Muscle layer of colon (tissue), 2 donors: ENCODE measurements around the gene TMEM127.
A peak's percentile ranks its signal among the peaks of the same experiment; 100 is the strongest.
"Not testable (repeated sequence)": the region's sequence is repeated elsewhere in the genome, so short reads cannot be mapped to it uniquely, and the experiment has no call there.

Experiments used
- H3K27ac ChIP-seq: one replicate; pipeline ENCODE4 v1.7.0; 2013; ENCODE audit warnings: low read depth, mild to moderate bottlenecking, low read length, moderate library complexity
- H3K27me3 ChIP-seq, 2 donors: one replicate each; pipeline ENCODE4 v1.7.0; 2013; ENCODE audit warnings: low read length in 2 of 2, mild to moderate bottlenecking in 2 of 2; ENCODE audit not compliant: insufficient read depth in 2 of 2, control insufficient read depth in 1 of 2
- H3K36me3 ChIP-seq: one replicate; pipeline ENCODE4 v1.7.0; 2013; ENCODE audit warnings: mild to moderate bottlenecking, low read length; ENCODE audit not compliant: insufficient read depth
- H3K4me1 ChIP-seq: one replicate; pipeline ENCODE4 v1.7.0; 2013; ENCODE audit warnings: mild to moderate bottlenecking, low read length; ENCODE audit not compliant: insufficient read depth
- H3K4me3 ChIP-seq, 2 donors: one replicate each; pipeline ENCODE4 v1.7.0; 2013; ENCODE audit warnings: low read length in 2 of 2, low read depth in 1 of 2, mild to moderate bottlenecking in 1 of 2, moderate library complexity in 1 of 2
- H3K9ac ChIP-seq: one replicate; pipeline ENCODE4 v1.7.0; 2013; ENCODE audit warnings: low read length
- H3K9me3 ChIP-seq: one replicate; pipeline ENCODE4 v1.7.0; 2013; ENCODE audit warnings: mild to moderate bottlenecking, low read length
- donor health status: abdominal sarcoma.
- donor health status: Adenocarcinoma of cecum.

The TMEM127 gene

DNA sequence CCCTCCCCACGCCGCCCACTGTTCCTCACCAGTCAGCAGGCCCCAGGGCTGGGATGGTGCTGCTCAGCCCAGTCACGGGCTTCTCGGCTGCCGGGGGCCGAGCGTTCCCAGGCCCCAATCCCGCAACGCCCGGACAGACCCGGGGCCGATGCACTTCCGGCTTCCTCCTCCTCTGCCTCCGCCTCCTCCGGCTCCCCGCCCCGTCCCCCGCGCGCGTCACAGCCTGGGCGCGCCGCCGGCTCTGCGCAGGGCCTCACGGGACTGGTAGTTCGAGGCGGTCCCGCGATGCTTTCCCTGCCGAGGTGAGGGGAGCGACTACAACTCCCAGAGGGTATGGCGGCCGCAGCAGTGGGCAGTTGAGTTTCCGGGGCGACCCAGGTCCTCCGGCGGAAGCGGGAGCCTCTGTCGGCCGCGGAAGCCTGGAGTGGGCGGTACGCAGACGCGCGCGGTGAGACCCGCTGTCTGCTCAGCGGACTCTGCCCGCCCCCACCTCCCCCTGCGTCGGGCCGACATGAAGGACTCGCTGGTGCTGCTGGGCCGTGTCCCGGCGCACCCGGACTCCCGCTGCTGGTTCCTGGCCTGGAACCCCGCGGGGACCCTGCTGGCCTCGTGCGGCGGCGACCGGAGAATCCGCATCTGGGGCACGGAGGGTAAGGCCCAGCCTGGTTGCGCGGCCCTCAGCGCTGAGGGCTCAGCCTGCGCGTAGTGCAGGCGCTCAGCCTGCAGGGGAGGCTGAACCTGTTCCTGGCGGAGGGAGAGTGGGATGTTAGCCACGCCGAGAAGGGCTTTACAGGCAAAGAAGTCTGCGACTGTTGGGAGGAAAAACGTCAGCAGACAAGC, at the start of gene TMEM127, which contains the start of gene CIAO1:
Gene TMEM127, minus strand, starts transcription at position 158 of the 840 bp plus-strand sequence. CDS start 616 bp downstream, outside the sequence.
Gene CIAO1, plus strand, starts transcription at position 386 of the 840 bp plus-strand sequence. Its CDS starts 126 bp downstream, at position 512.
- H3K36me3 ChIP-seq, result peaks cover 34% of the 10 kb centered on the region
- peaks cover 36% of the 10 kb centered on the region for H3K4me1 ChIP-seq
- H3K27me3 ChIP-seq, result no peaks in the 10 kb centered on the region
- H3K4me3 ChIP-seq, result peak within 1 kb of the TSS; percentile 94 to 99
- peak within 1 kb of the TSS; percentile 90 for H3K27ac ChIP-seq
- no peaks in the 10 kb centered on the region for H3K9me3 ChIP-seq
- H3K9ac ChIP-seq, result peak within 1 kb of the TSS; percentile 77

- no peaks in the 10 kb centered on the region for H3K36me3 ChIP-seq
Observed at GRCh38 chr2:96315005-96315399, 49.2 kb upstream of the TMEM127 start.

GRCh38 chr2:96308248-96308647, 42.5 kb upstream of the TMEM127 start:
- Histone ChIP-seq H3K9ac (no peak overlapping the region), H3K4me1 (peaks cover 21% of the 10 kb centered on the region), H3K27ac (no peak overlapping the region), H3K27me3 (no peaks in the 10 kb centered on the region), H3K36me3 (peaks cover 4% of the 10 kb centered on the region), H3K9me3 (no peaks in the 10 kb centered on the region), H3K4me3 (no peak overlapping the region)

More at GRCh38 chr2:96315005-96315399, 49.2 kb upstream of the TMEM127 start:
- peaks cover 0 to 2% of the 10 kb centered on the region in 2 donors for H3K27me3 ChIP-seq
- no peak overlapping the region for H3K9ac ChIP-seq
- H3K9me3 ChIP-seq, result no peaks in the 10 kb centered on the region
- no peaks in the 10 kb centered on the region for H3K4me1 ChIP-seq
- no peak overlapping the region for H3K27ac ChIP-seq
- H3K4me3 ChIP-seq, result no peak overlapping the region

- peak overlapping the region; percentile 92 to 98 for H3K4me3 ChIP-seq
- no peaks in the 10 kb centered on the region for H3K27me3 ChIP-seq
- no peak overlapping the region for H3K27ac ChIP-seq
- H3K4me1 ChIP-seq, result peaks cover 21% of the 10 kb centered on the region
- H3K9me3 ChIP-seq, result no peaks in the 10 kb centered on the region
- H3K36me3 ChIP-seq, result peaks cover 23% of the 10 kb centered on the region
- no peak overlapping the region for H3K9ac ChIP-seq
Observed at GRCh38 chr2:96306370-96306769, 40.6 kb upstream of the TMEM127 start.

GRCh38 chr2:96305979-96306308, 40.1 kb upstream of the TMEM127 start:
- H3K27ac ChIP-seq, result peak overlapping the region; percentile 89
- H3K27me3 ChIP-seq, result no peaks in the 10 kb centered on the region
- H3K9me3 ChIP-seq, result no peaks in the 10 kb centered on the region
- peak overlapping the region; percentile 67 for H3K9ac ChIP-seq
- H3K4me1 ChIP-seq, result peaks cover 21% of the 10 kb centered on the region
- H3K36me3 ChIP-seq, result peaks cover 27% of the 10 kb centered on the region
- peak overlapping the region; percentile 92 to 98 for H3K4me3 ChIP-seq

- peak within 1 kb of the TSS; percentile 81 for H3K9ac ChIP-seq
- H3K9me3 ChIP-seq, result no peaks in the 10 kb centered on the region
- H3K36me3 ChIP-seq, result peaks cover 33% of the 10 kb centered on the region
- H3K27ac ChIP-seq, result peak within 1 kb of the TSS; percentile 89
- H3K4me1 ChIP-seq, result peaks cover 21% of the 10 kb centered on the region
- H3K27me3 ChIP-seq, result no peaks in the 10 kb centered on the region
- peak within 1 kb of the TSS; percentile 92 to 98 for H3K4me3 ChIP-seq
Observed at GRCh38 chr2:96305091-96305978, 39.5 kb upstream of the TMEM127 start, which contains the start of gene SNRNP200. SNRNP200 (minus strand) TSS chr2:96305546; CDS start chr2:96305437, 109 bp downstream.

DNA sequence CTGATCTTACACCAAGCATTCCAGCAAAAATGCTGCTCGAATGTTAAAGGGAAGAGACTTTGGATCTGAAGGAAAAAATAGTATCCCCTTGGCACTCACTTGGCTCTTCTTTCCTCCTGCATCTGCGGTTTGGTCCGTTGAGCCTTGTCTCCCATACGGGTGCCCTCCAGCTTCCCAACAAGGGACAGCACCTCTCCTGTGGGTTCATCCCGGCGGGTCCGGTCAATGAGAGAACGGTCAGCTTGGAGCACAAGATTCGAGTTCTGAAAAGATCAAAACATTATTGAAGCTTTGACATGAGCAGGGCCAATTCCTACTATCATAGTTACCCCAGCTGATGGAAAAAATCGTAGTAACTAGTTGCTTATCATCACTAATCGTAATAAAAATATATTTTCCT, 38.8 kb upstream of the TMEM127 start:
- H3K36me3 ChIP-seq, result peaks cover 40% of the 10 kb centered on the region
- H3K4me3 ChIP-seq, result peak overlapping the region; percentile 92 to 98

DNA sequence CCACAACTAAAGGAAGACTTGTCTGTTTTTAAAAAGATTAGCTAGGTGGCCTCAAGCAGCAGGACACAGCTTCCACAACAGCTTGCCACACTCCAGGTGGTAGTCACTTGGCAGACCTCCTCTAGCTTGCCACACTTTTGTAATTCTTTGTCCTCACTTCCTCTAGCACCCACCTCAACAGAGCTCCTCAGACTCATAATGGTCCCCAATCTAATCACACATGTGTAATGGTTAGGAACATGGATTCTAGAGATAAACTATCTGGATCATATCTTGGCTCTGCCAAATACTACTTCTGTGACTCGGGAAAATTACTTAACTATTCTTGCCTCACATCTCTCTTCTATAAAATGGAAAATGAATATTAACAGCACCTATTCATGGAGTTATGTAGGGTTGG, 36.1 kb upstream of the TMEM127 start:
- Histone ChIP-seq H3K36me3 (peaks cover 68% of the 10 kb centered on the region), H3K9me3 (no peaks in the 10 kb centered on the region), H3K4me3 (no peak overlapping the region), H3K27me3 (no peaks in the 10 kb centered on the region), H3K27ac (no peak overlapping the region), H3K4me1 (peaks cover 21% of the 10 kb centered on the region), H3K9ac (no peak overlapping the region)

More for the DNA sequence above, 38.8 kb upstream of the TMEM127 start:
- Histone ChIP-seq H3K27me3 (no peaks in the 10 kb centered on the region), H3K9me3 (no peaks in the 10 kb centered on the region), H3K9ac (peak overlapping the region; percentile 81), H3K4me1 (peaks cover 21% of the 10 kb centered on the region), H3K27ac (no peak overlapping the region)

- H3K9ac ChIP-seq, result no peak overlapping the region
- no peaks in the 10 kb centered on the region for H3K9me3 ChIP-seq
- no peaks in the 10 kb centered on the region for H3K27me3 ChIP-seq
- H3K36me3 ChIP-seq, result peaks cover 95% of the 10 kb centered on the region
- no peaks in the 10 kb centered on the region for H3K4me1 ChIP-seq
- no peak overlapping the region for H3K4me3 ChIP-seq
- H3K27ac ChIP-seq, result no peak overlapping the region
Observed at GRCh38 chr2:96296925-96297324, 31.1 kb upstream of the TMEM127 start.

GRCh38 chr2:96294271-96294670, 28.5 kb upstream of the TMEM127 start:
- H3K9me3 ChIP-seq, H3K4me1 ChIP-seq, H3K27ac ChIP-seq, H3K4me3 ChIP-seq, H3K9ac ChIP-seq, H3K27me3 ChIP-seq: not testable (repeated sequence)
- peaks cover 95% of the 10 kb centered on the region for H3K36me3 ChIP-seq

- Histone ChIP-seq H3K27ac (no peak overlapping the region), H3K4me3 (no peak overlapping the region), H3K4me1 (no peaks in the 10 kb centered on the region), H3K9ac (no peak overlapping the region), H3K27me3 (no peaks in the 10 kb centered on the region), H3K9me3 (no peaks in the 10 kb centered on the region), H3K36me3 (peaks cover 95% of the 10 kb centered on the region)
Observed at GRCh38 chr2:96291751-96292150, 26.0 kb upstream of the TMEM127 start.
